NCI-H748 (cell line): ENCODE results near the gene KNSTRN.
A peak's percentile ranks its signal among the peaks of the same experiment; 100 is the strongest.

Source experiments
- DNase-seq: peaks from one replicate; lab custom pipeline; 2025; ENCODE audit not compliant: unreplicated experiment; lab: John Stamatoyannopoulos, UW

KNSTRN gene

DNA sequence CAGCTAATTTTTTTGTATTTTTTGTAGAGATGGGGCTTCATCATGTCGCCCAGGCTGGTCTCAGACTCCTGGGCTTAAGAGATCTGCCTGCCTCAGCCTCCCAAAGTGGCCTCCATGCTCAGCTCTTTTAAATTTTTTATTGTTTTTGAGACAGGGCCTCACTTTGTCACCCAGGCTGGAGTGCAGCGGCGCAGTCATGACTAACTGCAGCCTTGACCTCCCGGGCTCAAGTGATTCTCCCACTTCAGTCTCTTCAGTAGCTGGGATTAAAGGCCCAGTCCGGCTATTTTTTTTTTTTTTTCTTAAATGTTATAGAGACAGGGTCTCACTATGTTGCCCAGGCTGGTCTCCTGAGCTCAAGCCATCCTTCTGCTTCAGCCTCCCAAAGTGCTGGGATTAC lies 43.2 kb downstream of the KNSTRN start:
- DNase-seq = no peak

DNA sequence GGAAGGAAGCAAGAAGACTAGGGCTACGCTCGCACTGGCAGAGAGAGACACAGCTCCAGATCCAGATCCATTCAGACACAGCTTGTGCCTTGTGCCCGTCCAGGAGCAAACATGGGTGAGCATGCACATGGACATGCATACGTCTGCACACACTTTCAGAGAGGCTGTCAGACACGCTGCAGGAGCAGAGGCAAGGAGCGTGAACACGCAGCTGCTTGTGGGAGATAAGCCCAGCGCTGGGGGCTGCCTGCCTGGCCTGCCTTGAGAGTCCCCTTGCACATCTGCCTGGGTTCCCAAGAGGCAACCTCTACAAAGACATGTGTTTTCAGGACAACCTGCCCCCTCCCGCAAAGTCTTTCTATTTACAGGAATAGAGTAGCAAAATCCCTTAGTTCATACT lies 44.7 kb downstream of the KNSTRN start:
- DNase-seq = no peak

DNA sequence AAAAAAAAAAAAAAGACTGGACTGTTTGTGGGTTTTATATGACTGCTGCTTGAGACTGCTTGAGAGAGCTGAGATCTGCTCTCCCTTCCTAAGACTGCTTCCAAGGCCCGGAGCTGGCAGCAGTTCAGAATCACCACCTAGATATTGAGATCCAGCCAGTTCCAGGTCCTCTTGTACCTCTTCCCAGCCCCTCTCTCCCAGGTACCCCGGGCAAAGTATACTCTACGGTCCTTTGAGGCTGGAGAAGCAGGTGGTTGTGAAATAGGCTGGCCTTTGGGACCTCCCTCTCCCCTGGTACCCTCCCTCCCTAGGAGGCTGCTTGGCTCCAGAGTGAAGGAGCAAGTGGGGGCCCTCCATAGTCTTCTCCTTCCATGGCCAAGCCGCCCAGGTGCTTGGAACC lies 45.7 kb downstream of the KNSTRN start:
- no peak for DNase-seq

DNA sequence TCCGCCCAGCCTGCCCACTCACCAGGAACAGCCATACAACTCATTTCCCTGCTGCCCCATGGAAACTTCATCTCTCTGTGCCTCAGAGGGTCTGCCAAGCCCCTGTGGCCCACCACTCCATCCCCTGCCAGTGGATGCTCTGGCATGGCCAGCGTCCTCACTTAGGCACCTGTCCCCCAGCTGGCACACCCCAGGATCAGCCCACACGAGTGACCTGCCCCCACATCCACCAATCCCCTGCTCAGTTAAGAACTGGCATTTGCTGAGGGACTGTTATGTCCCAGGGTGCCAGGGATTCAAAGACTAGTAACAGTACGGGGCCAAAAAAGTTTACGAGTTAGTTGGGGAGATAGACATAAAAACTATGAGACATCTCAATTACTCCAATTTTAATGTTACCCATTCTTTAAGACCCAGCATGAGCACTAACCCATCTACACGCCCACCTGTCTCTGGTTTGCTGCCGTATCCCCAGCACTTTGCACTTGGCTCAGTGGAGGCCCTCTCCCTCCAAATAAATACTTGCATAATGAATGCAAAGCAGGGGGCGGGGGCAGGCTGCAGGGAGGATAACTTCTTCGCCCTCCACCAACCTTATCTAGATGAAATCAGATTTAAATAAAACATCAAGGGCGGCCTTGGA lies 46.7 kb downstream of the KNSTRN start:
- no peak for DNase-seq

DNA sequence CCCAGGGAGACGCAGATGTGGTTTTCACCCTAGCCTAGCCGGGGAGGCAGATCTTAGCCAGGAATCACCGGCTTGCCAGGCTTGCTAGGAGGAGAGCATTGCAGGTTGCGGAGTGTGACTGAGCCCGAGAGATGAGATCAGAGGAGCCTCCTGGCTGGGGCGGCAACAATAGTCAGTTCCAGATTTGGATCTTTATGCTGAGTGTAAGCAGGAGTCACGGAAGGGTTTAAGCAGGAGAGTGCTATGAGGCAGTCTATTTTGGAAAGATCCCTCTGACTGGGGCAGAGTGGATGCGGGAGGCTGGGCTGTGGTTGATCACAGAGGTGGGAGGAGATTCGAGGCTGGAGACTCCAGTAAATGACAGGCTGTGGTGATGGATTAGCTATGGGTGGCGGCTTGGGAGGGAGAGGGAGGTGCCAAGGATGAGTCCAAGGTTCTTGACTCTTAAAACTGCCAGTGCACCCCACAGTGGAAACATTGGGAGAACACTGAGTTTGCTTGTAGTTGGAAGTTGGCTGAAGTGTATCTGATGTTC lies 47.8 kb downstream of the KNSTRN start:
- DNase-seq = no peak

DNA sequence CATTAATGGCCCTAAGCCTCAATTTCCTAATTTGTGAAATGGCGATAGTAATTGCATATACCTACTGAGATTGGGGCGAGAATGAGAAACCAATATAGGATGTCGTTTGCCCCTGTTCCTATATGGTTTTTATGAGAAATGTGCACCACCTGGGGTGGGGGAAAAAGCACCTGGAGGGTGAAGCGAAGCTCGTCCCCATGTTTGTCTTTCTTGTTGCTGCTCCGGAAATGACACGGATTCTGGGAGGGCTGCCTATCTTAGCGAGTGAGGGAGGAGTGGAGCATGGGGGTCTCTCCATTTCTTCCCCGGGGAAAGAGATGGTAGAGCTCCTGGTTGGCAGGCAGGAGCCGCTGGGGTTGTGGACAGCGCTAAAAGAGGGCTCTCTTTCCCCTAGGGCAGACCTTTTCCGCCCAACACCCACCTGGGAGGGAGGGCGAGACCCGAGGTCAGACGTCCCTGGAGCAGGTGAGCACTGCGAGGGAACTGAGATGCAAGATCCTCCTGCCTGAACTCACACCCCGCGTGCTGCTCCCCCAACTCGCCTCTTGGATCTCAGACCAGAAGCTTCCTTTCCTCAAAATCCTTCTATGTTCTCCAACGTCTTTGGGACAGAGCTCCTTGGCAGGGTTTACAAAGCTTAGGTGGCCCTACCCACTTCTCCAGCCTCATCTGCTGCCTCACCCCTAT lies 52.6 kb downstream of the KNSTRN start:
- DNase-seq = no peak

DNA sequence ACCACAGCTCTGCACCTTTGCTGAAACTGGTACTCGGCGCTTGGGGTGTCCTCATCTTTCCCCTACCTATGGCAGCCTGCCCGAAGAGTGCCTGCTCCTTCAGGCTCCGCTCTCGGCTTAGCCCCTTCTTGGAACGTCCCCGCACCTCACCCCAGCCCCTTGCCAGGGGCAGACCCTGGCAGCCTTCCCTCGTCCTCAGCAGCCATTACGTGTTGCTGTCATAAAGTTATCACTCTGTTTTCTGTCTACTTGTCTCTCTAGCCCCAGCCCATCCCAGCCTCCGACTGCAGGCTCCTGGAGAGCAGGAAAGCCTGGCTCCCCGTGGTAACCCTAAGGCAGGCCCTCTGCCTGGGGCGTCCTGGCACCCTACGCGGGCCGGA lies 53.2 kb downstream of the KNSTRN start:
- no peak for DNase-seq

DNA sequence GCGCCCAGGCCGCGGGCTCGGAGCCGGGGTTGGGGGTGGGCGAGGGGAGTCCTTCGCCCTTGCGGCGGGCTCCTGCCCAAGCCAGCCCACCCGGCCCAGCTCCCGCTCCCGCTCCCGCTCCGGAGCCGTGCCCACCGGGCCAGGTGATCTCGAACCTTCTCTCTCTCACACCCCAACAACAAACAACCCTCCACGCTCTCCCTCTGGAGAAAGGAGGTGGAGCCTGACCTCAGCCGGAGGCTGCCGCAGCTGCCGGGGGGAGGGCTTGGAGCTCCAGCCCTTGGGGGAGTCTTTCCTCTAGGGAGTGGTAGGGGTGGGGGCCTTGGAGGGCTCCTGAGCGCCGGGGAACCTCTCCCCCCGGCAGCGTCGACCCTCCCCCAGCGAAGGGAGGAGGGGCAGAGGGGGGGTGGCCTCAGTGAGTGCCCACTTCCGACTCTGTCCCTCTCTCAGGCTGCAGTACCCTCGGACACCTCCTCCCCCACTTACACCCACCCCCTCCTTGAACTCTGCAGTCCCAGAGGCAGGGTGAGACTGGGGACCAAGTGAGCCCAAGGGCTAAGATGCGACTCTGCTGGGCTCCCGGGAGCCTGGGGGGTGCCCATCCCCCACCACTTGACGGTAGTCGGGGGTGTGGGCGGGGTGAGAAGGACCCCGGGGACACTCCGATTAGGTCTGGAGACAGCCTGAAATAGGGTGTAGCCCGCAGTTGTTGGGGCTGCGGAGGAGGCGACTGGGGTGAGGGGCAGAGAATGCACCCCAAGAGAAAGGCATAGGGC lies 53.8 kb downstream of the KNSTRN start:
- DNase-seq = peak; percentile 42

DNA sequence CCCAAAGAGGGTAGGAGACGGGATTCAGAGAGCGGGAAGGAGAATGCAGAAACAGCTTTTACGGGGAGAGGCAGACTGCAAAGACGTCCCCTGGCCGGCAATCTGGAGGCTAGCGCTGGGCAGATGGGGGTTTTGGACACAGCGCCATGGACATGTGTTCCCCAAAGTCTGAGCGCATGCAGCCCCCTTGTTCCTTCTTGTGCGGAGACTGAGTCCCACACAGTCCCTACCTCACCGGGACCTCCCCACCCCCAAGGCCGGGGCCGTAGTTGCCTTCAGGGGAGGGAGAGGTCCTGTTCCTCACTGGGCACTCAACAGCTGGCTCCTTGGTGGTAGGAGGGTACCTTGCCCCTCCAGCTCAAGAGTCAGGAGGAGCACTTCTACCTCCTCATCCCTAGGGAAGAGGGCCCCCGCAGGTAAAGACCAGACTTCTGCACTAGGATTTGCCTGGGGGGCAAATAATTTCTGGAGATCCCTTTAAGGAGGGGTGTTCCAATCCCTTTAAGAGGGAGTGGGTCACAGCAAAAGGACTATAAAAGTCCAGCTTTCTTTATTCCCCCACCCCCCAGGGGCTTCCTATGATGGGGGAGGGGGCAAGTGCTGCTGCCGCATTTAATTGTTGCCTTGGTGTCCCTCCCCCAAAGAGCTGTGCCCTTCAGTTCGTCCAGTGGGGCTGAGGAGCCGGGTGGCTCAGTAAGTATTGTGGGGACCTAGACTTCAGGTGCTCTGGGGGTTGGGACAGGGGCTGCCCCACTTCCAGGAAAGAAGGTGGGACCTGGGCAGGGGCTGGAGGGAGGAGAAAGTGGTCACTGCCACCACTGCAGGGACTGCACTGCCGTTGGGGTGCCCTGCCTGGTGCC lies 54.6 kb downstream of the KNSTRN start:
- DNase-seq = no peak

DNA sequence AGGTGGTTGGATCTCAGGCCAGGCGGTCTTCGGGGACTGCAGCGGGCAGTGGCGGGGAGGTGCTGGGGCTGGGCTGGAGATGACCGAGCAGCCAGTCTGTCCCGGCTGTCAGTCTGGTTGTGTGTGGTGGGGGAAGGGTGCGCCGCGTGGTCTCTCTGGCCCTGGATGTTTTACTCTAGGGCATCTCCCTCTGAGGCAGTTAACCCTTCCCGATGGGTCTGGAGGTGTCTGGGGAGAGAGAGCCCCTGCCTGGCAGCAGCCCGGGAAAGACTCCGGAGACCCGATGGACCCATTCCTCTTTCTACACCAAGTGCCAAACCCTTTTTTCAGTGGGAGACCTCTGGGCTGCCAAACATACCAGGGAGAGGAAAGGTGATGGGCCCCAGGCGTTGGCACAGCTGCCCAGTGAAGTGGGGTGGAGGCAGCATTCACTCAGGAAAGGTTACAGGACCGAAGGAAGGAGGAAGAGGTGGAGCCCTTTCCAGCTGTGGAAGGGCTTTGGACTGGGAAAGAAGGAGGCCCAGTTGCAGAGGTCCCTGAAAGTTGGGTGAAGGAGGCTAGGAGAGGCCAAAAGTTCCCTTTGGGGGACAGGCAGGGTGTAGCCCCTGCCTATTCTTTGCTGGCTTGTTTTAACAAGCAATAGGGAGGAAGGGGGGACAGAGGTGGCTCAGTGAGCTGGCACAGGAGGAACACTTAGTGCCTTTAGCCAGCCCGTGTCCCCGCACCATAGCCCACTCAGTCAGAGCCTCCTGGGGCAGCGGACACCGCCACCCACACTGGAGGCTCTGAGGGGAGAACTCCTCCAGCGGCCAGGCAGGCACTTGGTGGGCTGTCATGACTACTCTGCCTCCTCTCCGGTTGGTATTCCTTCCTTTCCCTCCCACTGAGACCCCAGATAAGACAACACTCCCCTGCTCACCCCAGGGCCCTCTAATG lies 55.5 kb downstream of the KNSTRN start:
- DNase-seq = no peak

DNA sequence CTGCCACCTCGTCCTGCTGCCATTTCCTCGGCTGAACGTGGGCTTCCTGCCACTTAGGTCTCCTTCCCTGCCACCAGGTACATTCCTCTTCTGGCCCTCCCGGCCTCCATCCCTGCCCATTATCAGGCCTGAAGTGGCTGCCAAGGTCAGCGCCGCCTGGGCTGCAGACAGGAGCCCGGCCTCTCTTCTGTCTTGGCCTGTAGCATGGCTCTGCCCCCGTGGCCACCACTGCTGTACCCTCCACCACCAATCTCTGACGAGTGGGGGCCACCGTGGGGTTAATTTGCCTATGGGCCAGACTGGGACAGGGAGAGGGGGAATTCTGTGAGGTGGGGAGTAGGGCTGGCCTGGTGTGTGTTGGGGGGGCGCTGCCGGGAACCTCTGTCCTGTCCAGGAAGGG lies 56.2 kb downstream of the KNSTRN start:
- no peak for DNase-seq

DNA sequence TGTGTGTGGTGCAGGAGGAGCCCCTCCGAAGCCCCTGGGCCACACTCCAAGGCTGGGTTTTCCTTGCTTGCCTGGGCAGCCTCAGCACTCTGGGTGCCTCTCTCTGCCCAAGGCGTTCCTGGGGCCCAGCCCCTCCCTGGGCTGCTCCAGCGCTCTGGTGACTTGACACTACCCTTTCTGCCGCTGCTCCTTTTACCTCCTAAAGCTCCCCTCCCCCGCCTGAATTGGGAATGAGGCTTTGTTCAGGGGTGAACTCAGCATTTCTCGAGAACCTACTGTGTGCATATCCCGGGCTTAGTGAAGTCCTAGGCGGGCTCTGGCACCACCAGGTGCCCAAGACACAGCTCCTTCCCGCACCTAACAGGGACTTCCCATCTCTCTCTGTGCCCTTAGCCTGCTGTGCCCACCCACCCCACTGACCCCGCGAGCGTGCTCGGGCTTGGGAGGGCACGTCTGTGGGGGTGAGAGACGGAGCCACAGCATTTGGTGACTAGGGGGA lies 57.0 kb downstream of the KNSTRN start:
- peak; percentile 14 for DNase-seq

DNA sequence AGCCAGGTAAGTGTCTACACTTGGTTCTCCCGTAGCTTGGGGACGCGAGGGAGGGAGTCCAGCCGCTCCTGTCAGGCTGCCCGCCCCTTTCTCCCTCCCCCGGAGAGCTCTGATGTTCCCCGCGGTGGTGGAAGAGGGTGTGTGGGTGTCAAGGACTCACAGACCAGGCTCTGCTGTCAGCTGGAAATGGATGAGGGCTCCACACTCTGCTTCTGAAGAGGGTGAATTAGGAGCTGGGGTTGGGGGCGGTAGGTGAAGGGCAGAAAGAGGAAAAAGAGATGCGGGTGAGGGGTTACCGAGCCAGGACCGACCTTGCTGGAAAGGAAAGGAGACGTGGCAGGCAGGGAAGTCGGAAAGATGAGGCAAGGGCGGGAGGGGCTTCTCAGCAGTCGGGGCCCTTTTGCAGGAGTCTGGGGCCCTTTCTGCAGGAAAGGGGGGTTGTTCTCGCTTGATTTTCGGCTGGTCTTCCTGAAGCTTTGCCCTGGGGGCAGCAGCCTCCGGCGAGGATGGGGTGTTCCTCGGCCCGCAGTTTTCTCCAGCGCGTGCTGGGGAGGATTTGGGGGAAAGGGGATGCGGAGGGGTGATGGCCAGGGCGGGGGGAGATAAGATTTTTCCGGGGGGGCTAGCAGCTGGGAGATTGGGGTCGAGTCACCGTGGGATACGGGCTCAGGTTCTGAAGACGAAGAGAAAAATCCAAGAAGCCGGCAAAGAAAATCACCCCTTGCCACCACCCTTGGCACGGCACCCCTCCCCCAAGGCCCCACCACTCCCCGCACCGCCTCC lies 57.6 kb downstream of the KNSTRN start:
- peak; percentile 20 for DNase-seq

DNA sequence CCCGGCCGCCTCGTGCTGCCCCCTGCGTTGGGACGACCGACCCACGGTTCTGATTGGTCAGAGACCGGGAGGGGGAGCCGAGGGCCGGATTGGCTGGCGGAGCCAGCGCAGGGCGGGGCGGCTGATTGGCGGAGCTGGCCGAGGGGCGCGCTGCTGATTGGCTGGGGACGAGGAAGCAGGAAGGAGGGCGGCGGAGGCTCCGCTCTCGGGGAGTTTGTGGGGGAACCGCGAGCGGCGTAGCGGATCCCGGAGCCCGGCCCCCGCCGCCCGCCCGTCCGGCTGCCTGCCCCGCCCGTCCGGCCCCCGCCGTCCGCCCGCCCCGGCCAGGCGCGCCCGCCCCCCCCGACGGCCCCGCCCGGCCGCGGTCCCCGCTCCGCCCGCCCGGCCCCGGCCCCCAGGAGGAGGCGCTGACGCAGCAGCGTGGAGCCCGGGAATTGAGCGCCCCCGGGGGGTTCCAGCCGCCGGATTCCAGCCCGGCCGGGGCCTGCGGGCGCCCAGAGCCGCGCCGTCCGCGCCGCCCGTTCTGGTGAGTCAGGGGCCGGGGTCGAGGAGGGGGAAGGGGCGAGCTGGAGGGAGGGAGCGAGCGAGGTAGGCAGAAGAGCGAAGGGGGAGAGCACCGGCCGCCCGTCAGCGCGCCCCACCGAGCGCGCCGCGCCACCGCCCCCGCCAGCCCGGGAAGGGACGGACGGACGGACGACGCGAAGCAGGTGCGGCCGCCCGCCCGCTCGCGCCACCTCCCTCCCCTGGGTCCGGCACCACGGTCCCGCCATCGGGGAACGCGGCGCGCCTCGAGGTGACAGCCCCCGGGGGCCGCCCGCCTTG lies 58.4 kb downstream of the KNSTRN start, which contains the start of gene BAHD1:
Gene BAHD1 (plus strand): TSS at position 211 of the 822 bp plus-strand sequence. CDS start 17,512 bp downstream, outside the sequence.
- peak; percentile 93 for DNase-seq

DNA sequence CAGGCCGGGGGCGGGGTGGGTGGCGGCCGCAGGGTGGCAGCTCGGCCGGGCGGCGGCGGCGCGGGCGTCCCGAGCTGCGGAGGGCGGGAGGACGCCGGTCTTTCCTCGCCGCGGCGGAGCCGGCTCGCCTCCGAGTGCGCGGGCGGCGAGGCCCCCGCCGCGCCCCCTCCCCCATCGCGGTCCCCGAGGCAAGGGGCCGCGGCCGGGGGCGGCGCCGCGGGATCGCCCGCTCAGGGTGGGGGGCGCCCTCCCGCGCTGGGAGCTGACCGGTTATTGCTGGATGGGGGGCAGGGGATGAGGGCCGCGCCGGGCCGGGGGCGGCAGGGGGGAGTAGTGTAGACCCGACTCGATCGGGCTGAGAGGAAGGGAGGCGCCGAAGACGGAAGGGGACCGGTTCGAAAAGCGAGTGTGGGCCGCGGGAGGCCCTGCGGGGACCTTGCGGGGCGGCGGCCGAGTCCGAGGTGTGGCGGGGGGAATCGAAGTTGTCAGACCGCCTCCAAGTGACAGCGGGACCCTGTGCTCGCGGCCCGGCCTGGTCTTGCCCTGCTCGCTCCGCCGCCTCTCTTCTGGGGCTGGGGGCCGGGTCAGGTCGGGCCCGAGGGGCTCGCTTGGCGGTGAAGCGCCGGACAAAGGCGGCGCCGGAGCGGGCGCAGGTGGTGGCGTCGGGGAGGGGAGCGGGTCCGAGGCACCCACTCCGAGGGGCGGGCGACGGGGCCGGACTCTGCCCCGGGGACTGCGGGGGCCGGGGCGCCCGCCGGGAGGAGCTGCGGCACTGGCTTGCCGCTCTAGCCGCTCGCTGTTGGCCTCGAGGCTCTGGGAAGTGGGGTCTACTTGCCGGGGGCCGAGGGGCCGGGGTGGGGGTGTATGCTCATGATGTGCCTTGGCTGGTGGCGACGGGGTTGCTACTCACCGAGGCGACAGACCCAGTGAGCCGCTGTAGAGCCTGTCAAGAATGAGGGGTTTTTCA lies 59.3 kb downstream of the KNSTRN start:
- DNase-seq = peak; percentile 31

DNA sequence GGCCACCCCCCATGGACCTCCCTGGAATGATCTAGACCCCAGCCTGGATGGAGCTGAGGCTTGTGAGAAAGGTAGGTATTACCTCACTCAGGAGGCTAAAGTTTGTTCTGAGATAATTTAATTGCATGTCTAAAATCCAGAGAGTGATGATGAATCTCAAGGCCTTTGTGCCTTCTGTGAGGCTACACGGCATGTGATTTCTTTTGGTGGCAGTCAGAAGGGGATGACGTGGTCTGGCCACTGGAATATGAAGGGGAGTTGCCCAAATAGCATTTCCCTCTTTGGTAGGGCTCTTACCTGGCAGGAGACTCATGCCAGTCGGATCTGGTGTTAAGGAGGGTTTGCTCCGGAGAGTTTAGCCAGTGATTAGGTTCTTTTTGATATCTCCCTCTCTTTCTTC lies 60.7 kb downstream of the KNSTRN start:
- no peak for DNase-seq

DNA sequence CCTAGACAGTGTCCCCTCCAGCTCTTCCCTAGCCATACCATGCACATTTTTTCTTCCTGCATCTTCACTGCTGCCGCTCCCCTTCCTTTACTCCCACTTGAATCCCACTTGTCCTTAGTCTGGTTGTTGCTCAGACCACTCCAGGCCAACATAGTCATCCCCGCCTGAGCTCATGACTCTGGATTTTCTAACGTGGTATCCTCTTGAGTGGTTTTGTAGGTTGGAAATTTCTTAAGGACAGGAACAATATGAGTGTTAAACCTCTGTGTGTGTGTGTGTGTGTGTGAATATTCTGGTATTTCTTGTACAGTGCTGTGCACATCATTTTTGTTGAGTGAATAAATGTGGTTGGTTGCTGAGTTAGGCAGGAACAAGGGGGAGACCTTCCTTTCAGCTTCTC lies 61.3 kb downstream of the KNSTRN start:
- DNase-seq = no peak
